Loucy (cell line): ENCODE results near the gene C1QTNF9.

Experiments
- H2AFZ ChIP-seq: fragments of 200-600 bp; sonication (generic); 2 replicates; pipeline ENCODE4 v1.6.0; 2016; ENCODE audit warnings: antibody characterized with exemption, mild to moderate bottlenecking, low read length, moderate library complexity
- H3F3A ChIP-seq: fragments of 200-600 bp; 2 replicates; pipeline ENCODE4 v1.6.0; 2016; ENCODE audit warnings: antibody characterized with exemption, low read depth, mild to moderate bottlenecking
- H3K27me3 ChIP-seq: fragments of 200-600 bp; sonication (generic); 2 replicates; pipeline ENCODE4 v1.6.1; 2014; ENCODE audit warnings: low read length, mild to moderate bottlenecking; ENCODE audit not compliant: insufficient read depth, poor library complexity, severe bottlenecking
- H3K36me3 ChIP-seq: fragments of 200-600 bp; sonication (generic); 2 replicates; pipeline ENCODE4 v1.6.1; 2016; ENCODE audit warnings: low read length; ENCODE audit not compliant: insufficient read depth
- H3K4me1 ChIP-seq: fragments of 200-600 bp; sonication (generic); 2 replicates; pipeline ENCODE4 v1.5.1; 2014; ENCODE audit warnings: low read length, mild to moderate bottlenecking; ENCODE audit not compliant: insufficient read depth, poor library complexity, severe bottlenecking
- H3K4me2 ChIP-seq: fragments of 200-600 bp; sonication (generic); 2 replicates; pipeline ENCODE4 v1.6.0; 2014; ENCODE audit warnings: antibody characterized with exemption, low read length, low read depth, mild to moderate bottlenecking; ENCODE audit not compliant: poor library complexity, severe bottlenecking
- H3K4me3 ChIP-seq: fragments of 200-600 bp; sonication (generic); 2 replicates; pipeline ENCODE4 v1.5.1; 2014; ENCODE audit warnings: low read length, mild to moderate bottlenecking, mixed read lengths; ENCODE audit not compliant: poor library complexity, severe bottlenecking
- H3K79me2 ChIP-seq: fragments of 200-600 bp; sonication (generic); 2 replicates; pipeline ENCODE4 v1.6.1; 2014; ENCODE audit warnings: low read length; ENCODE audit not compliant: insufficient read depth
- H3K9ac ChIP-seq: fragments of 200-600 bp; sonication (generic); 2 replicates; pipeline ENCODE4 v1.6.0; 2014; ENCODE audit warnings: mild to moderate bottlenecking, low read depth, low read length, moderate library complexity; ENCODE audit not compliant: poor library complexity, severe bottlenecking
- H3K9me2 ChIP-seq: fragments of 200-600 bp; sonication (generic); replicated peaks from 2 replicates; pipeline ENCODE4 v1.6.1; 2016; ENCODE audit warnings: low read depth, low read length, mixed read lengths
- H3K9me3 ChIP-seq: fragments of 200-600 bp; sonication (generic); 2 replicates; pipeline ENCODE4 v1.6.1; 2014; ENCODE audit warnings: mild to moderate bottlenecking, antibody characterized with exemption, low read length, low read depth; ENCODE audit not compliant: insufficient read depth
- H4K20me1 ChIP-seq: fragments of 200-600 bp; sonication (generic); 2 replicates; pipeline ENCODE4 v1.6.0; 2014; ENCODE audit warnings: antibody characterized with exemption, low read length, mild to moderate bottlenecking; ENCODE audit not compliant: insufficient read depth, poor library complexity, severe bottlenecking
- CTCF ChIP-seq: fragments of 200-600 bp; sonication (generic); conservative IDR thresholded peaks from 2 replicates; pipeline ENCODE4 v1.5.1; 2014; ENCODE audit warnings: mild to moderate bottlenecking, antibody characterized with exemption, low read length
- EZH2phosphoT487 ChIP-seq: fragments of 200-600 bp; IDR thresholded peaks from 2 replicates; pipeline ENCODE4 v1.6.1; 2018; ENCODE audit warnings: antibody characterized with exemption, mild to moderate bottlenecking, moderate library complexity, borderline replicate concordance

Gene C1QTNF9

DNA sequence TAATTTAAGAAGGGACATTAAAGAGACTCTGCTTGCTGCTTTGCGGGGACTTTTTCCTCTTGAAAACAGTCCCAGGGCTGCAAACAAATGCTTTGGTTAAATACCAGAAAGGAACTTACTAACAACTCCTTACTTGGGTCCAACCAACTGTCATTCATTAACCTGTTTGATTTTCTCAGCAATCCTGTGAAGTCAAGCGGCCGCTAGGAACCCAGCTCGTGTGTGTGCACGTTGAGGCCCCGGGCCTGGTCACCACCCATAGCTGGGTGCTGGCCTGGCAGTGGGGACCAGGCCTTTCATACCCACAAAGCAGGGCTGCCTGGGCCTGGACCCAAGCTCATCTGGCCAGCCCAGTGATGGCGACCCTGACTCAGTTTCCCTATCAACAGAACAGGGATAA, 50.7 kb downstream of the C1QTNF9 start:
- Histone ChIP-seq H3K9me3 (no peaks in the 10 kb centered on the region), H3F3A (no peaks in the 10 kb centered on the region), H3K79me2 (no peaks in the 10 kb centered on the region), H3K4me1 (no peaks in the 10 kb centered on the region), H3K4me2 (no peak overlapping the region), H3K27me3 (no peaks in the 10 kb centered on the region), H4K20me1 (no peaks in the 10 kb centered on the region), H3K9ac (no peak overlapping the region), H3K4me3 (no peak overlapping the region), H2AFZ (no peak overlapping the region), H3K9me2 (no peaks in the 10 kb centered on the region), H3K36me3 (no peaks in the 10 kb centered on the region)
- TF ChIP-seq EZH2phosphoT487 (no peak), CTCF (no peak)

DNA sequence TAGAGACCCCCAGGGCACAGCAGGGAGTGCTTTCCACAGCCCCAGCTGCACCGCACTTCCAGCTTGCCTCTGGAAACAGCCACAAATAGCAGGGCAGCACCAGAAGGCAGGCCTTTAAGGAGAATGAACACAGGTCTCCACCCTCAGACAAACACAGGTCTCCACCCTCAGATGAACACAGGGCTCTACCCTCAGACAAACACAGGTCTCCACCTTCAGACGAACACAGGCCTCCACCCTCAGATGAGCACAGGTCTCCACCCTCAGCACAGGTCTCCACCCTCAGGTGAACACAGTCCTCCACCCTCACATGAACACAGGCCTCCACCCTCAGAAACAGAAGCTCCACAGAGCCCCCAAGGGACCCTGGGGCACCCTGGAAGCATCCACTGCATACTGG, 51.7 kb downstream of the C1QTNF9 start:
- H3K9ac ChIP-seq = no peak overlapping the region
- no peaks in the 10 kb centered on the region for H3K36me3 ChIP-seq
- no peaks in the 10 kb centered on the region for H4K20me1 ChIP-seq
- H3K9me2 ChIP-seq = no peaks in the 10 kb centered on the region
- no peaks in the 10 kb centered on the region for H3K9me3 ChIP-seq
- H3K79me2 ChIP-seq = no peaks in the 10 kb centered on the region
- no peaks in the 10 kb centered on the region for H3K4me1 ChIP-seq
- H3K4me3 ChIP-seq = no peak overlapping the region
- no peaks in the 10 kb centered on the region for H3K27me3 ChIP-seq
- TF ChIP-seq EZH2phosphoT487 = no peak
- TF ChIP-seq CTCF = no peak
- no peak overlapping the region for H2AFZ ChIP-seq
- no peak overlapping the region for H3K4me2 ChIP-seq
- no peaks in the 10 kb centered on the region for H3F3A ChIP-seq

DNA sequence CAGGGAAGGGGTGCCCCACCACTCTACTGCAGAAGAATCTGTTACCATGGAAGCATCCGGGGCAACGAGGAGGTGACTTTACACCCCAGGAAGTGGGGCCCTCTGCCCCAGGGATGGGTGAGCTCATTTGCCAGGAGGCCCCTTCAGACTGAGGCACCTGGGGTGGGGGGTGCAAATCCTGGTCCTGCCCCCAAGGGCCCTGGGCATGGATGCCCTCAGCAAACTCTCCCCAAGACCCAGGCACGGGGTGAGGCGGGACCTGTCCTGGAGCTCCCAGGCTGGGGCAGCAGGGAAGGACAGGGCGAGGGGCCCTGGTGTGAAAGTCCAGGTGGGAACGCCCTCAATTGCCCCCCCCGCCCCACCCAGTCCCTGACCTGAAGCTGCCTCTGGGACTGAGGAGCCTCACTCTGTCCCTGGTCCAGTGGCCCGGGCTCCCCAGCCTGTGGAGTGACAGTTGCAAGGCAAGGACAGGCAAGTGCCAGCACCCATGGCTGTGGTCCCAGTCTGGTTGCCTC, 52.5 kb downstream of the C1QTNF9 start:
- no peak for TF ChIP-seq CTCF
- no peak for TF ChIP-seq EZH2phosphoT487

More for the DNA sequence above, 52.5 kb downstream of the C1QTNF9 start:
- H3F3A ChIP-seq = no peaks in the 10 kb centered on the region
- no peaks in the 10 kb centered on the region for H3K79me2 ChIP-seq
- H3K9me2 ChIP-seq = no peaks in the 10 kb centered on the region
- H3K4me2 ChIP-seq = no peak overlapping the region
- H3K36me3 ChIP-seq = no peaks in the 10 kb centered on the region
- H3K9ac ChIP-seq = no peak overlapping the region
- no peaks in the 10 kb centered on the region for H3K9me3 ChIP-seq
- H4K20me1 ChIP-seq = no peaks in the 10 kb centered on the region
- no peak overlapping the region for H2AFZ ChIP-seq
- no peaks in the 10 kb centered on the region for H3K4me1 ChIP-seq
- no peaks in the 10 kb centered on the region for H3K27me3 ChIP-seq
- H3K4me3 ChIP-seq = no peak overlapping the region
